Measurements from ENCODE around the gene PI4KB.

DNA sequence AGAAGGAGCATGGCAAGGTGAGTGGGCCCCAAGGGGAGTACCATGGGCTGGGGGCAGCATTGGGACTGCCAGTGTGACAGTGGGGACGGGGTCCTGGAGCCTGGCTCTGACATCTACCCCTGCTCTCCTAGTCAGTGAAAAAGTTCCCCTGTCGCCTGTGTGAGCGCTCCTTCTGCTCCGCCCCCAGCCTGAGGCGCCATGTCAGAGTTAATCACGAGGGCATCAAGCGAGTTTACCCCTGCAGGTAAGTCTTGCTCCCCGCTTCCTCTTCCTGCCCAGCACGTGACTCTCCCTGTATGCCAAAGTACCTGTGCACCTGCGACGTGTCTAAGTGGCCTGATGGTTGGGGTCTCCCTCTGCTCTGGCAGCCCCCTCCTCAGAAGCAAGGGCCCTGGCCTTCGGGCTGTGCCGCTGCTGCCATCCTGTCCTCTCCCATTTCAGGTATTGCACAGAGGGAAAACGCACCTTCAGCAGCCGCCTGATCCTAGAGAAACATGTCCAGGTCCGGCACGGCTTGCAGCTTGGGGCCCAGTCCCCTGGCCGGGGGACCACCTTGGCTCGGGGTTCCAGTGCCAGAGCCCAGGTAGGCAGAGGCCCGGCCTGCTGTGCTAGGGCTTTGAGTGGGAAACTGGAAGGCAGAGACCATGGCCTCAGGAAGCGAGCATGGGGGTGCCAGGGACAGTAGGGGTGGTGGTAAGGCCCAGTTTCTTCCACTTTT lies 37.1 kb downstream of the PI4KB start:
- TF ChIP-seq, protein P1, sequence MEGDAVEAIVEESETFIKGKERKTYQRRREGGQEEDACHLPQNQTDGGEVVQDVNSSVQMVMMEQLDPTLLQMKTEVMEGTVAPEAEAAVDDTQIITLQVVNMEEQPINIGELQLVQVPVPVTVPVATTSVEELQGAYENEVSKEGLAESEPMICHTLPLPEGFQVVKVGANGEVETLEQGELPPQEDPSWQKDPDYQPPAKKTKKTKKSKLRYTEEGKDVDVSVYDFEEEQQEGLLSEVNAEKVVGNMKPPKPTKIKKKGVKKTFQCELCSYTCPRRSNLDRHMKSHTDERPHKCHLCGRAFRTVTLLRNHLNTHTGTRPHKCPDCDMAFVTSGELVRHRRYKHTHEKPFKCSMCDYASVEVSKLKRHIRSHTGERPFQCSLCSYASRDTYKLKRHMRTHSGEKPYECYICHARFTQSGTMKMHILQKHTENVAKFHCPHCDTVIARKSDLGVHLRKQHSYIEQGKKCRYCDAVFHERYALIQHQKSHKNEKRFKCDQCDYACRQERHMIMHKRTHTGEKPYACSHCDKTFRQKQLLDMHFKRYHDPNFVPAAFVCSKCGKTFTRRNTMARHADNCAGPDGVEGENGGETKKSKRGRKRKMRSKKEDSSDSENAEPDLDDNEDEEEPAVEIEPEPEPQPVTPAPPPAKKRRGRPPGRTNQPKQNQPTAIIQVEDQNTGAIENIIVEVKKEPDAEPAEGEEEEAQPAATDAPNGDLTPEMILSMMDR (IDR thresholded peaks at IDR 0.05; ENCODE audit: low read depth, low read length, poor library complexity, severe bottlenecking): no peak
- TF ChIP-seq EZH2phosphoT487 (IDR thresholded peaks at IDR 0.05; ENCODE audit: borderline replicate concordance, low read length): no peak
